ENCODE data around the gene CCDC92. TPM values are rescaled to one million over a fixed set of nuclear protein-coding genes. Genes with fewer than 3 reads are reported as not detected.
A peak's percentile ranks its signal among the peaks of the same experiment; 100 is the strongest.

The CCDC92 gene, protein sequence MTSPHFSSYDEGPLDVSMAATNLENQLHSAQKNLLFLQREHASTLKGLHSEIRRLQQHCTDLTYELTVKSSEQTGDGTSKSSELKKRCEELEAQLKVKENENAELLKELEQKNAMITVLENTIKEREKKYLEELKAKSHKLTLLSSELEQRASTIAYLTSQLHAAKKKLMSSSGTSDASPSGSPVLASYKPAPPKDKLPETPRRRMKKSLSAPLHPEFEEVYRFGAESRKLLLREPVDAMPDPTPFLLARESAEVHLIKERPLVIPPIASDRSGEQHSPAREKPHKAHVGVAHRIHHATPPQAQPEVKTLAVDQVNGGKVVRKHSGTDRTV
- 2.6 and 2.7 TPM in 2 replicates for total RNA-seq (2013; cell fraction: nucleolus; rRNA removed)
- total RNA-seq (2014; rRNA removed) (2.9 and 4.8 TPM in 2 replicates), total RNA-seq (2014; rRNA removed; fragmentation: Illumina TruSeq; extraction: Trizol) (3.5 and 3.7 TPM in 2 replicates), total RNA-seq (2021) (11.8 and 12.8 TPM in 2 replicates), polyA plus RNA-seq (2011; rRNA removed) (0.61 and 0.96 TPM in 2 replicates), polyA plus RNA-seq (2014; fragmentation: Illumina TruSeq; extraction: Trizol) (2.6 and 7.1 TPM in 2 replicates), polyA plus RNA-seq (2014; fragmentation: Nextera tagmentation; extraction: Ambion mirVana) (under 1 TPM; 0.53 to 0.82 TPM), polyA plus RNA-seq (2014; rRNA removed) (9.5 and 10.6 TPM in 2 replicates), polyA plus RNA-seq (2016; fragmentation: Nextera tagmentation; extraction: Ambion mirVana) (1 to 10 TPM; 2.2 to 6.6 TPM), polyA minus RNA-seq (2011; rRNA and poly(A)+ RNA removed) (0.44 and 0.46 TPM in 2 replicates), Bru-seq, nascent RNA (percentile 53 among the genes with signal in this experiment), BruChase-seq, experiment 1, labeled RNA remaining after a 6-hour chase (percentile 53 among the genes with signal in this experiment), BruChase-seq, experiment 2, labeled RNA remaining after a 2-hour chase (percentile 59 among the genes with signal in this experiment)
- 4.2 TPM for polyA plus RNA-seq (2011; ENCODE audit: low read depth)
- 0.47 and 0.69 TPM in 2 replicates for polyA plus RNA-seq (2011; cell fraction: cytosol; rRNA removed)
- polyA plus RNA-seq (2011; cell fraction: nucleus; rRNA removed), result 2.0 and 2.1 TPM in 2 replicates
- 6.1 and 6.7 TPM in 2 replicates for polyA plus RNA-seq (2012)
- polyA minus RNA-seq (2011; cell fraction: cytosol; rRNA and poly(A)+ RNA removed), result 1.2 TPM in 1 of 2 replicates, not detected in the other
- polyA minus RNA-seq (2011; cell fraction: nucleus; rRNA and poly(A)+ RNA removed), result 1.2 and 3.5 TPM in 2 replicates
- long read RNA-seq, experiment 1, result 0 reads
- long read RNA-seq, experiment 2, result 0 reads

DNA sequence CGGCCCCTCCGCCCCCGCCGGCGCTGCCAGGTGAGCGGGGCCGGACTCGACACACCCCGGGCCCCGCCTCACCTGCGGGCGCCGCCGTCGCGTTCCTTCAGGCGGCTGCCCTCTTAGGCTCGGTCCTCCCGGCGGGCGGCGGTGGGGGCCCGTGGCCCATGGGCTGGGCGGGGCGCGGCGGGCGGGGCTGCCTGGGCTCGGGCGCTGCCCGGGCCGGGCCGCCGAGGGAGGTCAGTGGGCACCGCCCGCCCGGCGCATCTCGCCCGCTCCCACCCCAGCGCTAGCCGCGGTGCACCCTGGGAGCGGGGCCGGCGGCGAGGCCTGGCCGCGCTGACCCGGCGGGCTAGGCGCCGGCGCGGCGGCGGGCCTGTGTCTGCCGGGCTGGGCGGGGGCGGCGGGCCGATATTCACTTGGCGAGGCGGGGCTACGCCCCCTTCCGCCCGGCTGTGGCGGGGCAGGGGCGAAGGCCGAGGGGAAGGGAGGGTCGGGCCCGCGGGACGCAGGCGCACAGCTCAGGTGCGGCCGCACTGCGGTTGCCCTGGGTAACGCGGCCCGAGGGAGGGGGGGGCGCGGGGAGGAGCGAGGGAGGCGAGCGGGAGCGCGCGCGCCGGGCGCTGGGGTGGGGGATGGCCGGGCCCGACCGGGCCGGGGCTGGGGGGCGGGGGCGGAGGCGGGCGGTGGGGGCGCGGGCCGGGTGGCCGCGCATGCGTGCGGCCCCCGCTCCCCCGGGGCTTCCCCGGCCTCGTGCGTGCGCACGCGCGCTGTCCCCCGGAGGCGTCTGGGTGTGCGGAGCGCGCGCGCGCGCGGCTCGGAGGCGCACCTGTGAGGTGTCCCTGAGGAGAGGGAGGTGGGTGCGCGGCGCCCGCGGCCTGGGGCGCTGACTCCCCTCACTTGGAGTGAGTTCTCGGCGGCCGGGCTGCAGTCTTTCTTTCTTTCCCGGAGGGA lies at the start of gene CCDC92, which contains the start of gene ZNF664:
Gene CCDC92 (minus strand): TSS at position 375 of the 945 bp plus-strand sequence. CDS start 28,526 bp downstream, outside the sequence.
Gene ZNF664 (plus strand): TSS at position 759 of the 945 bp plus-strand sequence. CDS start 38,930 bp downstream, outside the sequence.
- 0% methylated on average over 34 of the region's 138 CpGs for WGBS (ENCODE audit: insufficient coverage, insufficient replicate concordance, low lambda C conversion rate, missing lambda C conversion rate)
- peak within 1 kb of the TSS; percentile 61 for H2AFZ ChIP-seq (ENCODE audit: control insufficient read depth, low read depth, low read length)
- POLR2A ChIA-PET, result no interaction called here
- TF ChIP-seq STAT3 (IDR thresholded peaks at IDR 0.05; ENCODE audit: low read depth, low read length), result no peak
- peak; percentile 28; the same call in 1 of the 2 replicates for TF ChIP-seq RB1 (IDR thresholded peaks at IDR 0.05; ENCODE audit: borderline replicate concordance)
- TF ChIP-seq, protein P1, sequence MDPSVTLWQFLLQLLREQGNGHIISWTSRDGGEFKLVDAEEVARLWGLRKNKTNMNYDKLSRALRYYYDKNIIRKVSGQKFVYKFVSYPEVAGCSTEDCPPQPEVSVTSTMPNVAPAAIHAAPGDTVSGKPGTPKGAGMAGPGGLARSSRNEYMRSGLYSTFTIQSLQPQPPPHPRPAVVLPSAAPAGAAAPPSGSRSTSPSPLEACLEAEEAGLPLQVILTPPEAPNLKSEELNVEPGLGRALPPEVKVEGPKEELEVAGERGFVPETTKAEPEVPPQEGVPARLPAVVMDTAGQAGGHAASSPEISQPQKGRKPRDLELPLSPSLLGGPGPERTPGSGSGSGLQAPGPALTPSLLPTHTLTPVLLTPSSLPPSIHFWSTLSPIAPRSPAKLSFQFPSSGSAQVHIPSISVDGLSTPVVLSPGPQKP (IDR thresholded peaks at IDR 0.05; ENCODE audit: low read depth, low read length), result no peak
- TF ChIP-seq SMAD5 (IDR thresholded peaks at IDR 0.05; ENCODE audit: low read depth), result no peak
- no peak for TF ChIP-seq SREBF2 (IDR thresholded peaks at IDR 0.05; ENCODE audit: low read length)
- TF ChIP-seq TCF3 (IDR thresholded peaks at IDR 0.05; ENCODE audit: borderline replicate concordance, insufficient read depth, low read depth, low read length), result 0 out of 2 replicates have a peak, but pooled peaks have one; percentile 29
- no peak for TF ChIP-seq GABPA (IDR thresholded peaks at IDR 0.05; ENCODE audit: low read depth)
- TF ChIP-seq, protein P2, sequence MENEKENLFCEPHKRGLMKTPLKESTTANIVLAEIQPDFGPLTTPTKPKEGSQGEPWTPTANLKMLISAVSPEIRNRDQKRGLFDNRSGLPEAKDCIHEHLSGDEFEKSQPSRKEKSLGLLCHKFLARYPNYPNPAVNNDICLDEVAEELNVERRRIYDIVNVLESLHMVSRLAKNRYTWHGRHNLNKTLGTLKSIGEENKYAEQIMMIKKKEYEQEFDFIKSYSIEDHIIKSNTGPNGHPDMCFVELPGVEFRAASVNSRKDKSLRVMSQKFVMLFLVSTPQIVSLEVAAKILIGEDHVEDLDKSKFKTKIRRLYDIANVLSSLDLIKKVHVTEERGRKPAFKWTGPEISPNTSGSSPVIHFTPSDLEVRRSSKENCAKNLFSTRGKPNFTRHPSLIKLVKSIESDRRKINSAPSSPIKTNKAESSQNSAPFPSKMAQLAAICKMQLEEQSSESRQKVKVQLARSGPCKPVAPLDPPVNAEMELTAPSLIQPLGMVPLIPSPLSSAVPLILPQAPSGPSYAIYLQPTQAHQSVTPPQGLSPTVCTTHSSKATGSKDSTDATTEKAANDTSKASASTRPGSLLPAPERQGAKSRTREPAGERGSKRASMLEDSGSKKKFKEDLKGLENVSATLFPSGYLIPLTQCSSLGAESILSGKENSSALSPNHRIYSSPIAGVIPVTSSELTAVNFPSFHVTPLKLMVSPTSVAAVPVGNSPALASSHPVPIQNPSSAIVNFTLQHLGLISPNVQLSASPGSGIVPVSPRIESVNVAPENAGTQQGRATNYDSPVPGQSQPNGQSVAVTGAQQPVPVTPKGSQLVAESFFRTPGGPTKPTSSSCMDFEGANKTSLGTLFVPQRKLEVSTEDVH (IDR thresholded peaks at IDR 0.05; ENCODE audit: low read depth, partially characterized antibody), result no peak
- no peak; the same call in 1 of the 2 replicates for TF ChIP-seq ZNF217 (IDR thresholded peaks at IDR 0.05)
- TF ChIP-seq, protein P3, sequence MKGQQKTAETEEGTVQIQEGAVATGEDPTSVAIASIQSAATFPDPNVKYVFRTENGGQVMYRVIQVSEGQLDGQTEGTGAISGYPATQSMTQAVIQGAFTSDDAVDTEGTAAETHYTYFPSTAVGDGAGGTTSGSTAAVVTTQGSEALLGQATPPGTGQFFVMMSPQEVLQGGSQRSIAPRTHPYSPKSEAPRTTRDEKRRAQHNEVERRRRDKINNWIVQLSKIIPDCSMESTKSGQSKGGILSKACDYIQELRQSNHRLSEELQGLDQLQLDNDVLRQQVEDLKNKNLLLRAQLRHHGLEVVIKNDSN (IDR thresholded peaks at IDR 0.05; ENCODE audit: borderline replicate concordance, extremely low read length, insufficient read depth, low read depth, low read length), result no peak
- TF ChIP-seq BCL11A (IDR thresholded peaks at IDR 0.05; ENCODE audit: low read depth, low read length), result no peak
- TF ChIP-seq LARP7 (IDR thresholded peaks at IDR 0.05), result peak; percentile 64; the same call in 1 of the 2 replicates
- TF ChIP-seq PAX8 (IDR thresholded peaks at IDR 0.05), result no peak

More for the DNA sequence above, at the start of gene CCDC92, which contains the start of gene ZNF664:
- H3K36me3 ChIP-seq (ENCODE audit: control insufficient read depth in 2 of 2, insufficient read depth in 2 of 2, low read length in 1 of 2), result peaks cover 0 to 7% of the 10 kb centered on the region in 2 experiments; a peak in 3 of 4 replicates
- peak within 1 kb of the TSS; percentile 64 for H3K9ac ChIP-seq (ENCODE audit: control insufficient read depth, insufficient read depth, low read length)
- FAIRE-seq (peak; percentile 35), DNase-seq (ENCODE audit: low read depth, low spot score) (peak; percentile 56), ATAC-seq (peak; percentile 89)
- H3K4me2 ChIP-seq (ENCODE audit: control insufficient read depth, insufficient read depth), result peak within 1 kb of the TSS; percentile 97
- peak within 1 kb of the TSS; percentile 80 for H3K4me3 ChIP-seq
- no TSS peak for BruUV-seq (replicated peaks)
- H4K20me1 ChIP-seq (ENCODE audit: control insufficient read depth, insufficient read depth), result no peaks in the 10 kb centered on the region
- intact Hi-C loops (cut with micrococcal nuclease; ENCODE audit: unreplicated experiment), result no loop called here
- in situ Hi-C loops (cut with MboI), result no loop called here
- CTCF ChIA-PET, result interaction anchor here (0.5 to 1.5 kb wide), 2 partner anchors 70 to 371 kb away, joined by 3 read pairs; partner anchors contain the start of gene DDX55
- H3K27me3 ChIP-seq (replicated peaks in 1 of 2; ENCODE audit: control insufficient read depth in 2 of 2, insufficient read depth in 2 of 2, low read length in 1 of 2), result no peaks in the 10 kb centered on the region
- H3K27ac ChIP-seq (ENCODE audit: control insufficient read depth, insufficient read depth), result peak within 1 kb of the TSS; percentile 61
- SMC1A ChIA-PET (ENCODE audit: uncharacterized antibody, unreplicated experiment), result no interaction called here
- no peaks in the 10 kb centered on the region; the same call in 1 of the 2 replicates for H3K4me1 ChIP-seq (ENCODE audit: control insufficient read depth, insufficient read depth, low read length)
- peaks cover 14% of the 10 kb centered on the region for H3K79me2 ChIP-seq (ENCODE audit: control insufficient read depth, insufficient read depth, low read length)
- RAD21 ChIA-PET (ENCODE audit: unreplicated experiment), result no interaction called here
- H3K9me3 ChIP-seq (replicated peaks; ENCODE audit: control insufficient read depth, insufficient read depth, low read length), result no peaks in the 10 kb centered on the region

All from GM12878 (cell line).